ENCODE measurements around the gene PLA2G4B. TPM values are rescaled to one million over a fixed set of nuclear protein-coding genes. Genes with fewer than 3 reads are reported as not detected.

The PLA2G4B gene
- total RNA-seq, 1 experiment from 2014 or later = 4.1 TPM

DNA sequence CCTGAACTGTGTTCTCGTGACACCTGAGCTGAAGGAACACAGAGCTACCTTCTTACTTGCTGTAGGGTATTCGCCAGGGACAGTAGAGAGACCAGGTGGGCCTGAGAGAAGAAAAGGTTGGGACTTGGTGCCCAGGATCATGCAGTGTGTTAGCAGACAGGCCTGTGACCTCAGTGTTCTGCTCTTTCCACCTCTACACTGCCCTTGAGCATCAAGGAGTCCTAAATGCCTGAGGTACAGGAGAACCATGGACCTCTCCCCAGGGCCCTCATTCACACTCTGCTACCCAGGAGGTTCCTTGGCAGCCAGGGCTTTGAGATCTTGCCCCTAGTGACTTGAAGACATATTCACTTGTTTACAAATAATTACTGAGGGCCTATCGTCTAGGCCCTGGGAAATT lies 32.9 kb upstream of the PLA2G4B start:
- TF ChIP-seq, protein P1, sequence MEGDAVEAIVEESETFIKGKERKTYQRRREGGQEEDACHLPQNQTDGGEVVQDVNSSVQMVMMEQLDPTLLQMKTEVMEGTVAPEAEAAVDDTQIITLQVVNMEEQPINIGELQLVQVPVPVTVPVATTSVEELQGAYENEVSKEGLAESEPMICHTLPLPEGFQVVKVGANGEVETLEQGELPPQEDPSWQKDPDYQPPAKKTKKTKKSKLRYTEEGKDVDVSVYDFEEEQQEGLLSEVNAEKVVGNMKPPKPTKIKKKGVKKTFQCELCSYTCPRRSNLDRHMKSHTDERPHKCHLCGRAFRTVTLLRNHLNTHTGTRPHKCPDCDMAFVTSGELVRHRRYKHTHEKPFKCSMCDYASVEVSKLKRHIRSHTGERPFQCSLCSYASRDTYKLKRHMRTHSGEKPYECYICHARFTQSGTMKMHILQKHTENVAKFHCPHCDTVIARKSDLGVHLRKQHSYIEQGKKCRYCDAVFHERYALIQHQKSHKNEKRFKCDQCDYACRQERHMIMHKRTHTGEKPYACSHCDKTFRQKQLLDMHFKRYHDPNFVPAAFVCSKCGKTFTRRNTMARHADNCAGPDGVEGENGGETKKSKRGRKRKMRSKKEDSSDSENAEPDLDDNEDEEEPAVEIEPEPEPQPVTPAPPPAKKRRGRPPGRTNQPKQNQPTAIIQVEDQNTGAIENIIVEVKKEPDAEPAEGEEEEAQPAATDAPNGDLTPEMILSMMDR (IDR thresholded peaks at IDR 0.05; ENCODE audit: unreplicated experiment) = no peak
- Mint-ChIP-seq H3K9me3 (ENCODE audit: low read depth, unreplicated experiment) (no peaks in the 10 kb centered on the region), H3K4me3 (ENCODE audit: low read depth, unreplicated experiment) (no peak overlapping the region), H3K36me3 (ENCODE audit: insufficient read depth, unreplicated experiment) (no peaks in the 10 kb centered on the region), H3K27ac (ENCODE audit: unreplicated experiment) (no peak overlapping the region), H3K4me1 (ENCODE audit: low read depth, unreplicated experiment) (no peaks in the 10 kb centered on the region), H3K27me3 (ENCODE audit: unreplicated experiment) (no peaks in the 10 kb centered on the region)
- no peak for DNase-seq
- BruUV-seq (replicated peaks) = no TSS peak
- CTCF ChIA-PET = no interaction called here
- intact Hi-C loops (cut with micrococcal nuclease; ENCODE audit: unreplicated experiment) = no loop called here

DNA sequence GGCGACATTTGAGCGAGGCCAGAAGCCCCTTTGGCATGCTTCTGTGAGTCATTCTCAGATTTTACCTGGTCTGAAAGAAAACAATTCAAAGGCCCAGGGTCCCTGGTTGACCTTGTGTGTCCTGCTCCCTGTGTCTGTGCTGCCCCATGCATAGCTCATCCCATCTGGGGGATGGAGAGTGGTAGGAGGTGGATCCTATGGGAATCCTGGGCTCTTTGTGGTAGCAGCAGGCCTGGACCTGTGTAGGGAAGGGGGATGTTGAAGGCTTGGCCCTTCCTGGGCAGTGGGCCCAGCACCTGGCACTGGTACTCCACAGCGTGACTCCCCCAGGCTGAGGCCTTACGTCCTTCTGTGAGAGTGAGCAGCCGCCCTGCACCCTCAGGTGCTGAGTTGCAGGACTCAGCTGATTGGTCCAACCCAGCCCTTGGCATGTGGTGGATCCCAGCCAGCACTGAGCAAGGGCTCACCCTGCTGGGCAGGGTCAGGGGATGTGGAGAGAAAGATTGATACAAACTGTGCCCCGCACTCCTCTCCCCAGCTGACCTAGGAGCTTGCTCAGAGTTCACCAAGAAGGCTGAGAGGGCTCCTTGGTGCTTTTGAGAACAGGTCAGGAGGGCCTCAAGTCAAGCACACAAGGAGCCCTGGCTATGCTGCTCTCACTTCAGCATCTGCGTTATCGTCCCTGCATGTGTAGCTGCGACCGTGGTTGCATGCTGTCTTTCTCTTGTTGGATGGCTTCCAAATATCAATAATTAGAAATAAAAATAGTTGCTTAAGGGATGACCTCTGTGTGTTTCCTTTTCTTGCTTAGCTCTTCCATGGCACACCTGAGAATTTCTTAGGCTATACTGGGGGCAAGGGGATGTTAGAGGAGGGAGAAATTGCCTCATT lies 32.1 kb upstream of the PLA2G4B start:
- no peaks in the 10 kb centered on the region for H3K27me3 Mint-ChIP-seq (ENCODE audit: unreplicated experiment)
- intact Hi-C loops (cut with micrococcal nuclease; ENCODE audit: unreplicated experiment) = no loop called here
- no peak for DNase-seq
- BruUV-seq (replicated peaks) = no TSS peak
- H3K27ac Mint-ChIP-seq (ENCODE audit: unreplicated experiment) = no peak overlapping the region
- H3K36me3 Mint-ChIP-seq (ENCODE audit: insufficient read depth, unreplicated experiment) = no peaks in the 10 kb centered on the region
- TF ChIP-seq, protein P1 (IDR thresholded peaks at IDR 0.05; ENCODE audit: unreplicated experiment) = no peak
- CTCF ChIA-PET = interaction anchor here (1.0 kb wide), 1 partner anchor 32 kb away, joined by 5 read pairs; the partner anchor contains the start of gene MAPKBP1
- no peak overlapping the region for H3K4me3 Mint-ChIP-seq (ENCODE audit: low read depth, unreplicated experiment)
- no peaks in the 10 kb centered on the region for H3K9me3 Mint-ChIP-seq (ENCODE audit: low read depth, unreplicated experiment)
- H3K4me1 Mint-ChIP-seq (ENCODE audit: low read depth, unreplicated experiment) = no peaks in the 10 kb centered on the region

DNA sequence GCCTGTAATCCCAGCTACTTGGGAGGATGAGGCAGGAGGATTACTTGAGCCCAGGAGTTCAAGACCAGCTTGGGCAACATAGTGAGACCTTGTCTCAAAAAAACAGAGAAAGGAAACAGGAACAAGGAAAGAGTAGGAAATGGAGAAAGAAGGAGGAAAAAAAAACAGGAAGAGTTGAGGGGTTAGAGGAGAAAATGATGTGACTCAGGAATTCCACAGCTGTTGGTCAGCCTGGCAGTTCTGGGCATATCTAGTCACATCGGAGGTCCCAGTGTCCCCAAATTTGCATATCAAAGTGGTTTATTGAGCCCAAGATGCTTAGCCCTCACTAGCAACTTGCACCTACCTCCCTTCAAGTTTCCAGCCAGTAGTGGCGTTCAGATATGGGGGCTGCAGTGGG lies 29.5 kb upstream of the PLA2G4B start:
- H3K4me1 Mint-ChIP-seq (ENCODE audit: low read depth, unreplicated experiment) = no peaks in the 10 kb centered on the region
- intact Hi-C loops (cut with micrococcal nuclease; ENCODE audit: unreplicated experiment) = no loop called here
- H3K4me3 Mint-ChIP-seq (ENCODE audit: low read depth, unreplicated experiment) = no peak overlapping the region
- no peak for DNase-seq
- no peaks in the 10 kb centered on the region for H3K27me3 Mint-ChIP-seq (ENCODE audit: unreplicated experiment)
- no peak overlapping the region for H3K27ac Mint-ChIP-seq (ENCODE audit: unreplicated experiment)
- H3K9me3 Mint-ChIP-seq (ENCODE audit: low read depth, unreplicated experiment) = no peaks in the 10 kb centered on the region
- no peaks in the 10 kb centered on the region for H3K36me3 Mint-ChIP-seq (ENCODE audit: insufficient read depth, unreplicated experiment)
- CTCF ChIA-PET = interaction anchor here (0.8 to 1.1 kb wide), 2 partner anchors 36 to 96 kb away, joined by 3 to 4 read pairs; no protein-coding TSS in a partner anchor
- TF ChIP-seq, protein P1 (IDR thresholded peaks at IDR 0.05; ENCODE audit: unreplicated experiment) = no peak
- no TSS peak for BruUV-seq (replicated peaks)

DNA sequence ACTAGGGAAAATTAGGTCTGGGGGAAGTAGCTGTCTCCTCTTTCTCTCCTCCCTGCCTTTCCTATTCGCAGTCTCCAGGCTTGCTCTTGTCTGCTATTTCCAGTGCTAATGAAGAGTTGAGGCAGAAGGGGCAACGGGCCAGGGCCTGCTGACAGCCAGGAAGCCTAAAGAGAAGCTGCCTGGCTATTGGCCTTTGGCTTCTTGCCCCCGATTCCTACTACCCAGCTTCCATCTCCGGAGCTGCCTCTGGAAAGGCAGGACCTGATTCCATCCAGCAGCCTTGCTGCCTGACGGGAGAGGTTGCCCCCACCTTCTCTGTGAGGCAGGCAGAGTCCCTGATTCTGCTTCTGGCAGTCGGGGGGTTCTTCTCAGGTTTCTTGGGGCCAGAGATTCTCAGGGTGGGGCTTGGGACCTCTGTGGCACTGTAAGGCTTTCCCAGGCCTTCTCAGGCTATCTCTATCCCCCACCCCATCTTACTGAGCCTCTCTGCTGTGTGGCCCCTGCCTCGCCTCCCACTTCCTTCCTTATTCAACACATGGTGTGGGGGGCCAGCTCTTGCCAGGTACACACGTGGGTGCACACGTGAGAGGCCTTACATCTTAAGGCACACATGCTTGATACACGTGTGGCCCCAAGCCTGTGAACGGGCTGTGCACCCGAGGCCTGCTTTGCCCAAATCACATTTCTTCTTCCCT lies 29.0 kb upstream of the PLA2G4B start:
- BruUV-seq (replicated peaks) = no TSS peak
- no peak overlapping the region for H3K27ac Mint-ChIP-seq (ENCODE audit: unreplicated experiment)

More for the DNA sequence above, 29.0 kb upstream of the PLA2G4B start:
- TF ChIP-seq, protein P1 (IDR thresholded peaks at IDR 0.05; ENCODE audit: unreplicated experiment) = no peak
- Mint-ChIP-seq H3K9me3 (ENCODE audit: low read depth, unreplicated experiment) (no peaks in the 10 kb centered on the region), H3K27me3 (ENCODE audit: unreplicated experiment) (no peaks in the 10 kb centered on the region), H3K4me3 (ENCODE audit: low read depth, unreplicated experiment) (no peak overlapping the region), H3K4me1 (ENCODE audit: low read depth, unreplicated experiment) (no peaks in the 10 kb centered on the region), H3K36me3 (ENCODE audit: insufficient read depth, unreplicated experiment) (no peaks in the 10 kb centered on the region)
- intact Hi-C loops (cut with micrococcal nuclease; ENCODE audit: unreplicated experiment) = loop anchor here (5.0 to 10.0 kb wide), 2 partner anchors 95 to 207 kb away; no protein-coding TSS in a partner anchor
- DNase-seq = no peak
- CTCF ChIA-PET = interaction anchor here (0.8 to 2.3 kb wide), 3 partner anchors 35 to 95 kb away, joined by 3 to 15 read pairs (median 4); partner anchors contain the start of gene MAPKBP1
